ENCODE data around the gene RIPOR2.

RIPOR2 gene

DNA sequence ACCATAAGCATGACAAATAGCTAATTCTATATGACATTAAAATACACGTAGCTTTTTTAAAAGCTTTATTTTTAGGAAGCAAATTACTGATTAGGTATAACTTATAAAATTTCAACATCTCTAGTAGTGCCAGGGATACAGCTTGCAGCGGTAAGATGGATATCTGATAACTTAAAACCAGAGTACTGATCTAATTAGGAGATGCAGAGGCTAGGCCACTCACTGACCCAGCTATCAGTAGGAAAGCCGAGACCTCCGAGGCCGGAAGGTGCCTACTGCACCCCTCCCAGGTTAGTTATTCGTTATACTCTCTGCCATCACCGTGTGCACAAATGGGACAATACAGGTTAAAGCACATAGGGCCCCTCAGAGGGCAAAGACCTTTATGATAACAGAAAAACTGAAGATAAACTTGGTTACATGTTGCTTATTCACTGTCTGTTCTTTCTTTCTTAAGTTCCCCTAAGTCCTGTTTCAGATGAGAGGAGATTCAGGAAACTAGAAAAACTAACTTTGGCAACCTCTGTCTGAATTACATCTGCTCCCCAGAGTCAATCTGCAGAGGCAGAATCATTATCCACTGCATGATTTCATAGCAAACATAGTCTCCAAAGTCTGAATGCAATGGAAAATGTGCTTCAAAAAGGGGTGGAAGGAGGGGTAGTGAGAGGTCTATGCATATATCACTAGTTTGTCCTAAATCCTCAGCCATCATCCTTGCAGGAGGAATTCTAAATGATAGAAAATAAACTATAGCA is 60.8 kb downstream of the RIPOR2 start:
- no peak for DNase-seq

- DNase-seq: no peak
These were observed 61.6 kb downstream of the RIPOR2 start for GRCh38 chr6:24874128-24874527.

GRCh38 chr6:24872779-24873178 is 63.0 kb downstream of the RIPOR2 start:
- no peak for DNase-seq

GRCh38 chr6:24868765-24869164 is 67.0 kb downstream of the RIPOR2 start:
- DNase-seq: no peak

GRCh38 chr6:24867104-24867703 is 68.6 kb downstream of the RIPOR2 start:
- no peak for DNase-seq

DNA sequence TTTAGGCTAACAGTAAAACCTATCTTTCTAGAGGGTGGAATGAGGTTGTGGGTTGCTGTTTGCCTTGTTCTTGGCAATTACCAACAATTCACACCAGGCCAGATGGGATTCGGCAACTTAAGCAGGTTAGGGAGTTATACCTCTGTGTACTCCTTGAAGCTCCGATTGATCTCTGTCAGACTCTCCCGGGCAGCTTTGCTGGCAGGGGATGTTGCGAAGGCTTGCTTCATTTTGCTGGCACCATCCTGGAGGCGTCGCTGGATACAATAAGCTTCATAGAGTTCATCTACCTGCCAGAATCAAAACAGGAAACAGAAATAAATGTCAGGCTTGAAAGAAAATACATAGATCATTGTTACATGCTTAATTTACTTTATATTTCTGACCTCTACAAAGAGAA is 70.6 kb downstream of the RIPOR2 start:
- DNase-seq: no peak

GRCh38 chr6:24864343-24864742 is 71.4 kb downstream of the RIPOR2 start:
- no peak for DNase-seq

DNA sequence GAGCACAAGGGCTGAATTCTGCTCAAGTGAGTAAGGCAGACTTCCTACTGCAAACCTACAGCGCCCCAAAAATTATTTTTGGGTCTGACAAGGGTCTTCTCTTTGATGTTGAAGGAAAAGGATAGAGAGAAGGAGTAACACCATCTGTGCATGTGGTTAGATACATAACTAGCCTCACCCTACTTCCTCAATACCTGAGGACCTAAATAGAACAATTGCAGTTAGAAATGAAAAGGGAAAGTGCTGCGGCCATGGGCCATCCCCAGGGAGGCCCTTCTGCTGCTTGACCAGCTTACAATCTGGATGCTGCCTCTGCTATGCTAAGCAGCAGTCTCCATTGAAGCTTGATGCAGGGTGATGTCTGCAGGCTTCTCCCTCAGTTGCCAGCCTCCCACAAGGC is 73.8 kb downstream of the RIPOR2 start:
- DNase-seq: no peak

- DNase-seq: no peak
These were observed 76.1 kb downstream of the RIPOR2 start for GRCh38 chr6:24859608-24860200.

- DNase-seq: no peak
These were observed 76.6 kb downstream of the RIPOR2 start for GRCh38 chr6:24859132-24859531.

DNA sequence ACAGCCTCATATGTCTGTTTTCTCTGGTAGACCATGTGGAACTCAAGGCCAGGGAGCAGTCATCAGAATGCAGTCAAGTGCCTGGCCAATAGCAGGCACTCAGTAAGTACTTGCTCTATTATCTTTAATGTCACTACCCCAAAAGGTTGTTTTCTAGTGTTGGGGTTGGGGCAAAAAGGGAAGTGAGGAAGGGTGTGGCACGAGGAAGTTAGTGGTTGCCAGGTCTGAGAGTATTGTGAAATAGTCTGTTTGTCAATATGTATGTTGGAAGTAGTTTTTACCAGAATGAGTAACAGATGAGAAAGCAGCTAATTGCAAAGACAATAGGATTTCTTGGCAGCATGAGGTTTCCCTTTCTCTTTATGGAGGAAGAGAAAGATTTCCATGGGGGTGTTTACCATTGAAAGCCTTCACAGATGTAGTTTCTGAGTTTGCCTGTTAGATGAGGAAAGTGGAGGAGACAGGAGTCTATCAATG is 77.5 kb downstream of the RIPOR2 start:
- no peak for DNase-seq

DNA sequence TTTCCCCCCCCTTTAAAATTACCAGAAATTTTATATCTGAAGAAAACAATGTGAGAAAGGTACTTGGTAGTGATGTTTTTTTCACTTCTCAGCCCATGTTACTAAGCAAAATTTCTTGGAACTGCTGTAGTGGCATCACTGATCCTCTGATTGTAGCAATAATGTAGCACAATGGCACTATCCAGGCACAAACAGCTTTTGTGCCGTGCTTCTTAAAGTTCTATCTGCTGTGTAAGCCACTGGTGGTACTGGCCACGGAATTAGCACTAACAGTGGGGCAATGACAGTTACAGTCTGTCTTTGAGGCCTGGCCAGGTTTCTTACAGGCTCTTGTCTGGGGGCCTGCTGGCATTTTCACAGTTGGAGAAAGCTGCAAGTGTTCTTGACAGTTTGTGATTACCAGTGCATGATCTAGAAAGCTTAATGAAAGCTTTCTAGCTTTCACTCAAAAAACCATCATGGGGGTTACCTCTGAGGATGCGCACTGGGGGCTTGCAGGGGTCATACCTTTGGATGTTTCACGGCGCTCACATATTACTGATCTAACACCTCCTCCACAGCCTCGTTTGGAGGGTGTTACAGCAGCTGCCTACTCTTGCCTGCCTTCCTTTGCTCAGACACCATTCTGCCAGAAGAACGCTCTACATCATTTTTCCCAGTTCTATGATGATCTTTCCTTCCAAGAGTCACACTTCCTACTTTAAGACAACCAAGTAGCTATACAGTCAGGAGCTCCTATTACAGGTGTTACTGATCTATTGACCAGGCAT is 78.7 kb downstream of the RIPOR2 start:
- DNase-seq: no peak

DNA sequence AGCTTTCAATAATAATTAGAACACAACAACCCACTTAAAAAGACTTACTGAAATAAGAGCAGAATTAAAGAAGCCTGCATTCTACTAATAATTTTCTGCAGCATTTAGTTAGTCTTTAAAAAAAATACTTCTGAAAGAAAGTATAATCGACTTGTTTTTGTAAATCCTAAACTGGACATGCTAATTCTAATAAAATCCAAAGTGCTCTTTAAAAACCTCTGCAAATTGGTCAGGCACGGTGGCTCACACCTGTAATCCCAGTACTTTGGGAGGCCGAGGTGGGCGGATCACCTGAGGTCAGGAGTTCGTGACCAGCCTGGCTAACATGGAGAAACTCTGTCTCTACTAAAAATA is 79.5 kb downstream of the RIPOR2 start:
- no peak for DNase-seq

DNA sequence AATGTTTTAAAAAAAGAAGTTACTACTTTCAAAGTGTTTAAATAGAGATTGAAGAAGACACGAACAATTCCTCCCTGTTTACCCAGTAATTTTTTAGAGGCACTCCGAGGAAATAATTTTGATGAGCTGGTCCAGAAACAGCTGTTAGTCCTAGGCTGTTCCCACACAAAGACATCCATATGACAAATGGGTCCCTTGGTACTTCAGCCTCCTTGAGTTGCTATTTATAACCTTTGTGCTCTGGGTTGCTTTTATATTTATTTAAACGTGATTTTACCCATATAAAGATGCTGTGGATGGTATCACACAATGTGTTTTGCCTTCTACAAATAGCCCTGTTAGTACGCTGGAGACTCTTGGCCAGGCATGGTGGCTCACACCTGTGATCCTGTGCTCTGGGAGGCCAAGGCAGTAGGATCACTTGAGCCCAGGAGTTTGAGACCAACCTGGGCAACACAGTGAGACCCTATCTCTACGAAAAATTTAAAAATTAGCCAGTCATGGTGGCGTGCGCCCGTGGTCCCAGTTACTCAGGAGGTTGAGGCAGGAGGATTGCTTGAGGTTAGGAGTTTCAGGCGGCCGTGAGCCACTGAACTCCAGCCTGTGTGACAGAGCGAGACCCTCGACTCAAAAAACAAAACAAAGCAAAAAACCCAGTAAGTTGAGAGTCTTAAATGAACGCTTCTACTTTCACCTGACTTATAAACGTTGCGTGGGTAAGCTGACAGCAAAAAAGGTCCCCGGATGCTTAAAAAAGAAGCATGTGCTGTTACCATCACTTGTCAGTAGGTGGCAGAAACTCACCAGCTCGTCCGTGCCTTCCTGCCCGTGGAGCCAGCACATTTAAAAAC is 80.1 kb downstream of the RIPOR2 start:
- DNase-seq: peak; percentile 51

DNA sequence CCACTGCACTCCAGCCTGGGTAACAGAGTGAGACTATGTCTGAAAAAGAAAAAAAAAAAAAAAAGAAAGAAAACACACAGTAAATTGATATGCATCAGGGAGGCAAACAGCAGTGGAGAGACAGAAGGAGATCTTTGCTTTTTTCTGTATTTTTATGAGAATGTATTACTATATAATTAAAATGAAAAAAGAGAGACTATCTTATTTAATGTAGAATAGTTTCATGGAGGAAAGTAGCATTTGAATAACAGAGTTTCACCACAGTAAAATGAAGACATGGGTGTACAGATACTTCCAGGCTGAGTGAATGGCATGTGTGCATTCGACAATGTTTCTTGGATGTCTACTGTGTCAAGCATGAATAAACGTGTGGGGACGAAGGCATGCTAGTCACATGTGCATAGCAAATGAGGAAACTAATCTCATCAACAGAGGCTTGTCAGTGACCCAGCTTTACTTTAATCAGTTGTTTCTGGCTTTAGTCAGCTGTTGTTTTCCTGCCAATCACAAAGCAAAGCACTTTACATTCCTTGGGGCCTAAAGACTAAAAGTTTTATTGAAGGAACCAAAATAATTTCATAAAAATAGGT is 81.6 kb downstream of the RIPOR2 start:
- no peak for DNase-seq

- no peak for DNase-seq
These were observed 84.7 kb downstream of the RIPOR2 start for GRCh38 chr6:24851086-24851485.

DNA sequence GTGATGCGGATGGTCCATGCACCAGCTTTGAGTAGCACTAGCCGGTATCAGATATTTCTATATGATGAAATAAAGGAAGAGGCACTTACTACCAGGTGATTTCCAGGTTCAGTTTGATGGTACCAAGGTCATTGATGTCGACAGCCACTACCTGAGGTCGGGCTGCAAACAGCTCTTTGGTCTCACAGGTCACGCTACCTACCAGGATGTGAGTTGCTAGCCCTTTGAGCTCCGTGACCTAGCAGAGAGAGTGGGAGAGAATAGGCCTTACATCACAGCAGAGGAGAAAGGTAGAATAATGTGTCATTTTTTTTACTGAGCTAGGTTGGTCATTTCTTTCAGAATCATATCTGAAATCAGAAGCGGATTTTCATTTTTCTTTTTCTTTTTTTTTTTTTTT is 86.0 kb downstream of the RIPOR2 start:
- no peak for DNase-seq

DNA sequence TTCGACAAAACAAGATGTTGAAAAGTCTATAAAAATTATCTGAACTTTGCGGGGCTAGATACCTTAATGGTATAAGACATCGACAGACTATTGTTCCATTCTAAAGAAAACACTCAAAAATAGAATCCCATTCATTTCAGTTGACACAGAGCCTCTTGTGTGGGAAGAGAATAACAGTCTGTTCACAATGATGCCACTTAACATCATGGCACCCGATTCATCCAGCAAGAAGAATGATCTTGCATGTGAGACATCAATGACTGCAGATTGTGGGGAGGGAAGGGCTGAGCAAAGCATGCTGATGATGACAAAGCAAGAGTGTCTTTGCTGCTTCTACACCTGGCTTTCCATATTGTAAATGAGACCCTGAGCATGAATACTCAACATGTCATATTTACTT is 87.3 kb downstream of the RIPOR2 start:
- DNase-seq: peak; percentile 65

DNA sequence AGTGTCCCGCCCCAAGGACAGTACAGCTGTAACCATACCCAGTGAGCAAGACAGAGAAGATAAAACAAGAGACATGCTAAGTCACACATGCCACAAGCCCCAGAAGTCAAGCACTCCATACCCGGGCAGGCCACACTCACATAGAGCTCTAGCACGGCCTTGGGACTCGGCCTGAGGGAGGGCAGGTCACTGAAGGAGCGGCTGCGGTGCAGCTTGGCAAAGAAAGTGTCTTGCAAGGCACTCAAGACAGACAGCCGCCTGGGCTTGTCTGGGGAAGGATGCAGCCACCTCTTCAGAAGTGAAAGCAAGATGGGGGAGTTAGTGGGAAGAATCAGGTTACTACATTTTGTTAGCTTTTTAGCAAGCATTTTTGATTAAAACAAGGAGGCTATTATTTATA is 88.4 kb downstream of the RIPOR2 start:
- no peak for DNase-seq

DNA sequence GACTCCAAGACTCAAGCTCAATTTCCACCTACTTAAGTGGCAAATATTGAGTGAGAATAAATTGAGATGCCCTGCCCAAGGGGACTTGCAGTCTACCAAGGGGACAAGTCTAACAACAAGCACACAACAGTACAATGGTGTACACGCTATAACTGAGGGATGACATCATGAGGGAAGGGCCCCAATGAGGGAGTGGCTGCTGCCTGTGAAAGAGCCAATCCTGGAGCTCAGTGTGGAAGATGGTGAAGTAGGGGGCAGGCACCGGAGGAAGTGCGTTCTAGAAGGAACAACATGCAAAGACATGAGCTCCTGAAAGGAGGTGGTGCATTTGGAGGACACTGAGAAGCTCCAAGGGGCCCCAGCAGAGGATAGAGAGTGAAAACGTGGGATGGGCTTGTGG is 90.2 kb downstream of the RIPOR2 start:
- DNase-seq: no peak

GRCh38 chr6:24844903-24845302 is 90.9 kb downstream of the RIPOR2 start:
- DNase-seq: no peak

- DNase-seq: no peak
These were observed 91.7 kb downstream of the RIPOR2 start for GRCh38 chr6:24844061-24844460.
